ENCODE data around the gene EAF1. TPM values are rescaled to one million over a fixed set of nuclear protein-coding genes. Genes with fewer than 3 reads are reported as not detected.
"Not testable (repeated sequence)": the region's sequence is repeated elsewhere in the genome, so short reads cannot be mapped to it uniquely, and the experiment has no call there.

Gene EAF1
- 13.1 and 16.0 TPM in 2 replicates for total RNA-seq (2014; rRNA removed; shearing (Covaris generic))

GRCh38 chr3:15427182-15427880 is at the start of gene EAF1, which contains the start of gene METTL6:
Gene EAF1, plus strand, starts transcription at chr3:15427598. Its CDS starts 182 bp downstream, at chr3:15427780.
Gene METTL6, minus strand, starts transcription at chr3:15427544. Its CDS starts 1,033 bp downstream, at chr3:15426511.
- peak; percentile 71 to 76 for DNase-seq (ENCODE audit: low read depth in 1 of 2, low spot score in 2 of 2)
- Histone ChIP-seq H3K36me3 (peaks cover 48% of the 10 kb centered on the region), H3K4me3 (peak within 1 kb of the TSS; percentile 86), H3K9me3 (replicated peaks) (no peaks in the 10 kb centered on the region), H3K27me3 (replicated peaks) (no peaks in the 10 kb centered on the region), H3K27ac (peak within 1 kb of the TSS; percentile 46), H3K4me1 (replicated peaks) (peaks cover 7% of the 10 kb centered on the region)

GRCh38 chr3:15377961-15378791 is 49.2 kb upstream of the EAF1 start:
- Histone ChIP-seq H3K9me3 (replicated peaks) (no peaks in the 10 kb centered on the region), H3K4me3 (no peak overlapping the region), H3K27ac (peak overlapping the region; percentile 37), H3K27me3 (replicated peaks) (no peaks in the 10 kb centered on the region), H3K36me3 (no peaks in the 10 kb centered on the region), H3K4me1 (replicated peaks) (no peaks in the 10 kb centered on the region)
- peak; percentile 72 to 91 for DNase-seq (ENCODE audit: low read depth in 1 of 2, low spot score in 2 of 2)

GRCh38 chr3:15380980-15381890 is 46.2 kb upstream of the EAF1 start:
- Histone ChIP-seq H3K4me1 (replicated peaks) (no peaks in the 10 kb centered on the region), H3K27ac (no peak overlapping the region), H3K27me3 (replicated peaks) (no peaks in the 10 kb centered on the region), H3K4me3 (no peak overlapping the region), H3K9me3 (replicated peaks) (no peaks in the 10 kb centered on the region), H3K36me3 (no peaks in the 10 kb centered on the region)
- DNase-seq (ENCODE audit: low read depth in 1 of 2, low spot score in 2 of 2), result no peak

- no peaks in the 10 kb centered on the region for H3K27me3 ChIP-seq (replicated peaks)
- H3K36me3 ChIP-seq, result no peaks in the 10 kb centered on the region
- H3K9me3 ChIP-seq (replicated peaks), result no peaks in the 10 kb centered on the region
- no peak for DNase-seq (ENCODE audit: low read depth in 1 of 2, low spot score in 2 of 2)
- no peak overlapping the region for H3K4me3 ChIP-seq
- H3K27ac ChIP-seq, result no peak overlapping the region
- no peaks in the 10 kb centered on the region for H3K4me1 ChIP-seq (replicated peaks)
These were observed 44.9 kb upstream of the EAF1 start for GRCh38 chr3:15382405-15382923.

- no peak for DNase-seq (ENCODE audit: low read depth in 1 of 2, low spot score in 2 of 2)
- no peak overlapping the region for H3K4me3 ChIP-seq
- H3K27ac ChIP-seq, result no peak overlapping the region
These were observed 42.7 kb upstream of the EAF1 start for GRCh38 chr3:15384510-15385237.

GRCh38 chr3:15385238-15385695 is 42.1 kb upstream of the EAF1 start:
- not testable (repeated sequence) for H3K4me3 ChIP-seq; H3K36me3 ChIP-seq; H3K9me3 ChIP-seq (replicated peaks); H3K4me1 ChIP-seq (replicated peaks); H3K27me3 ChIP-seq (replicated peaks); DNase-seq (ENCODE audit: low read depth in 1 of 2, low spot score in 2 of 2); H3K27ac ChIP-seq

More at GRCh38 chr3:15384510-15385237, 42.7 kb upstream of the EAF1 start:
- no peaks in the 10 kb centered on the region for H3K9me3 ChIP-seq (replicated peaks)
- H3K4me1 ChIP-seq (replicated peaks), result no peaks in the 10 kb centered on the region
- H3K27me3 ChIP-seq (replicated peaks), result no peaks in the 10 kb centered on the region
- H3K36me3 ChIP-seq, result no peaks in the 10 kb centered on the region

GRCh38 chr3:15385901-15386653 is 41.3 kb upstream of the EAF1 start:
- Histone ChIP-seq H3K9me3 (replicated peaks) (no peaks in the 10 kb centered on the region), H3K4me3 (no peak overlapping the region), H3K36me3 (no peaks in the 10 kb centered on the region), H3K27ac (no peak overlapping the region), H3K4me1 (replicated peaks) (no peaks in the 10 kb centered on the region), H3K27me3 (replicated peaks) (no peaks in the 10 kb centered on the region)
- no peak for DNase-seq (ENCODE audit: low read depth in 1 of 2, low spot score in 2 of 2)

GRCh38 chr3:15386654-15386955 is 40.8 kb upstream of the EAF1 start:
- not testable (repeated sequence) for DNase-seq (ENCODE audit: low read depth in 1 of 2, low spot score in 2 of 2); H3K9me3 ChIP-seq (replicated peaks); H3K4me3 ChIP-seq; H3K27me3 ChIP-seq (replicated peaks); H3K4me1 ChIP-seq (replicated peaks); H3K27ac ChIP-seq; H3K36me3 ChIP-seq

- no peaks in the 10 kb centered on the region for H3K27me3 ChIP-seq (replicated peaks)
- DNase-seq (ENCODE audit: low read depth in 1 of 2, low spot score in 2 of 2), result no peak
- H3K36me3 ChIP-seq, result no peaks in the 10 kb centered on the region
- no peak overlapping the region for H3K27ac ChIP-seq
- no peaks in the 10 kb centered on the region for H3K4me1 ChIP-seq (replicated peaks)
- no peaks in the 10 kb centered on the region for H3K9me3 ChIP-seq (replicated peaks)
- no peak overlapping the region for H3K4me3 ChIP-seq
These were observed 40.2 kb upstream of the EAF1 start for GRCh38 chr3:15387171-15387581.

GRCh38 chr3:15387735-15388134 is 39.7 kb upstream of the EAF1 start:
- Histone ChIP-seq H3K27me3 (replicated peaks) (no peaks in the 10 kb centered on the region), H3K36me3 (no peaks in the 10 kb centered on the region), H3K4me3 (no peak overlapping the region), H3K27ac (no peak overlapping the region), H3K9me3 (replicated peaks) (no peaks in the 10 kb centered on the region), H3K4me1 (replicated peaks) (no peaks in the 10 kb centered on the region)
- DNase-seq (ENCODE audit: low read depth in 1 of 2, low spot score in 2 of 2), result no peak

- not testable (repeated sequence) for H3K27me3 ChIP-seq (replicated peaks); H3K36me3 ChIP-seq; H3K4me3 ChIP-seq; DNase-seq (ENCODE audit: low read depth in 1 of 2, low spot score in 2 of 2); H3K4me1 ChIP-seq (replicated peaks); H3K27ac ChIP-seq; H3K9me3 ChIP-seq (replicated peaks)
These were observed 39.1 kb upstream of the EAF1 start for GRCh38 chr3:15388335-15388734.

- Histone ChIP-seq H3K27ac (no peak overlapping the region), H3K4me1 (replicated peaks) (no peaks in the 10 kb centered on the region), H3K27me3 (replicated peaks) (no peaks in the 10 kb centered on the region), H3K4me3 (no peak overlapping the region), H3K9me3 (replicated peaks) (no peaks in the 10 kb centered on the region), H3K36me3 (no peaks in the 10 kb centered on the region)
- no peak for DNase-seq (ENCODE audit: low read depth in 1 of 2, low spot score in 2 of 2)
These were observed 36.9 kb upstream of the EAF1 start for GRCh38 chr3:15390460-15390859.

Measured in SJSA1 (cell line).